Natural killer cell treated with Interleukin-12 subunit alpha and Interleukin-12 subunit beta and Interleukin-15 and Interleukin-18, amount 100 ng/mL, for 72 hours (primary cell): Measurements from ENCODE around the gene LOXL1. TPM values are rescaled to one million over a fixed set of nuclear protein-coding genes. Genes with fewer than 3 reads are reported as not detected.
A peak's percentile ranks its signal among the peaks of the same experiment; 100 is the strongest.

Source experiments
- ATAC-seq, 2 donors: fragments of 150-1000 bp; cut with Tn5 transposase in 1 of 2; sonication (Bioruptor Pico), chemical (Tn5 transposase) in 1 of 2; 2 replicates each; pipeline ENCODE4 v1.10.0; 2021
- DNase-seq: peaks from one replicate; pipeline ENCODE4 v3.0.0; 2022; ENCODE audit warnings: low spot score
- H3K27ac Mint-ChIP-seq, 2 donors: 1 replicate in 1 of 2; 2 replicates in 1 of 2; pipeline ENCODE4 v1.8.0; 2022; ENCODE audit warnings: mixed read lengths in 2 of 2, mild to moderate bottlenecking in 1 of 2, moderate library complexity in 1 of 2
- H3K27me3 Mint-ChIP-seq, 2 donors: 1 replicate in 1 of 2; 2 replicates in 1 of 2; pipeline ENCODE4 v1.8.0; 2022; ENCODE audit warnings: mixed read lengths in 2 of 2
- H3K36me3 Mint-ChIP-seq: one replicate; pipeline ENCODE4 v1.8.0; 2022; ENCODE audit warnings: mixed read lengths
- H3K4me1 Mint-ChIP-seq, 2 donors: 1 replicate in 1 of 2; 2 replicates in 1 of 2; pipeline ENCODE4 v1.8.0; 2022; ENCODE audit warnings: low read depth in 2 of 2, mixed read lengths in 2 of 2, mild to moderate bottlenecking in 1 of 2
- H3K4me3 Mint-ChIP-seq: one replicate; pipeline ENCODE4 v1.8.0; 2022; ENCODE audit warnings: mixed read lengths
- H3K9me3 Mint-ChIP-seq: 2 replicates; pipeline ENCODE4 v1.8.0; 2022; ENCODE audit warnings: mixed read lengths
- total RNA-seq, 2 donors: library from RNA; stranded (reverse); gene quantifications; one replicate each; pipeline ENCODE4 v1.2.3, GENCODE V29; 2022

Gene LOXL1
- total RNA-seq, 2 donors from 2014 or later: 0.36 to 4.3 TPM

GRCh38 chr15:73891328-73892315 lies 34.6 kb upstream of the LOXL1 start:
- Mint-ChIP-seq H3K27ac (no peak overlapping the region), H3K36me3 (no peaks in the 10 kb centered on the region), H3K27me3 (peaks cover 0 to 9% of the 10 kb centered on the region in 2 donors), H3K4me1 (no peaks in the 10 kb centered on the region), H3K9me3 (no peaks in the 10 kb centered on the region), H3K4me3 (no peak overlapping the region)
- ATAC-seq (no peak), DNase-seq (no peak)

- ATAC-seq (no peak), DNase-seq (no peak)
- Mint-ChIP-seq H3K27me3 (peaks cover 0 to 9% of the 10 kb centered on the region in 2 donors), H3K4me3 (no peak overlapping the region), H3K9me3 (no peaks in the 10 kb centered on the region), H3K27ac (no peak overlapping the region), H3K4me1 (no peaks in the 10 kb centered on the region), H3K36me3 (no peaks in the 10 kb centered on the region)
Observed at GRCh38 chr15:73892446-73893226, 33.6 kb upstream of the LOXL1 start.

GRCh38 chr15:73894133-73894814 lies 32.0 kb upstream of the LOXL1 start:
- Mint-ChIP-seq H3K27me3 (peaks cover 0 to 6% of the 10 kb centered on the region in 2 donors), H3K4me3 (no peak overlapping the region), H3K9me3 (no peaks in the 10 kb centered on the region), H3K4me1 (no peaks in the 10 kb centered on the region), H3K27ac (no peak overlapping the region), H3K36me3 (no peaks in the 10 kb centered on the region)
- DNase-seq: peak; percentile 51
- no peak for ATAC-seq

GRCh38 chr15:73897441-73898261 lies 28.6 kb upstream of the LOXL1 start:
- ATAC-seq (peak; percentile 74 to 86), DNase-seq (peak; percentile 69)
- Mint-ChIP-seq H3K4me1 (no peaks in the 10 kb centered on the region), H3K27me3 (peaks cover 0 to 6% of the 10 kb centered on the region in 2 donors), H3K4me3 (no peak overlapping the region), H3K36me3 (no peaks in the 10 kb centered on the region), H3K9me3 (no peaks in the 10 kb centered on the region), H3K27ac (no peak overlapping the region)

GRCh38 chr15:73899197-73900094 lies 26.8 kb upstream of the LOXL1 start:
- DNase-seq (peak; percentile 16), ATAC-seq (no peak)
- H3K9me3 Mint-ChIP-seq: no peaks in the 10 kb centered on the region
- no peak overlapping the region for H3K27ac Mint-ChIP-seq
- H3K27me3 Mint-ChIP-seq: peaks cover 0 to 6% of the 10 kb centered on the region in 2 donors
- H3K4me1 Mint-ChIP-seq: no peaks in the 10 kb centered on the region
- H3K4me3 Mint-ChIP-seq: no peak overlapping the region
- H3K36me3 Mint-ChIP-seq: no peaks in the 10 kb centered on the region

- DNase-seq: no peak
- H3K36me3 Mint-ChIP-seq: no peaks in the 10 kb centered on the region
- H3K27ac Mint-ChIP-seq: no peak overlapping the region
Observed at GRCh38 chr15:73900095-73900712, 26.1 kb upstream of the LOXL1 start.

GRCh38 chr15:73901126-73901810 lies 25.0 kb upstream of the LOXL1 start:
- no peak overlapping the region for H3K4me3 Mint-ChIP-seq
- peaks cover 0 to 2% of the 10 kb centered on the region in 2 donors for H3K27me3 Mint-ChIP-seq
- no peak overlapping the region for H3K27ac Mint-ChIP-seq
- no peak for ATAC-seq
- DNase-seq: peak; percentile 5
- H3K4me1 Mint-ChIP-seq: no peaks in the 10 kb centered on the region
- H3K36me3 Mint-ChIP-seq: no peaks in the 10 kb centered on the region
- H3K9me3 Mint-ChIP-seq: no peaks in the 10 kb centered on the region

More at GRCh38 chr15:73900095-73900712, 26.1 kb upstream of the LOXL1 start:
- no peaks in the 10 kb centered on the region for H3K9me3 Mint-ChIP-seq
- no peaks in the 10 kb centered on the region for H3K4me1 Mint-ChIP-seq
- no peak overlapping the region for H3K4me3 Mint-ChIP-seq
- peaks cover 0 to 6% of the 10 kb centered on the region in 2 donors for H3K27me3 Mint-ChIP-seq
- no peak for ATAC-seq

- Mint-ChIP-seq H3K36me3 (no peaks in the 10 kb centered on the region), H3K4me1 (no peaks in the 10 kb centered on the region), H3K27me3 (peaks cover 0 to 2% of the 10 kb centered on the region in 2 donors), H3K27ac (no peak overlapping the region), H3K9me3 (no peaks in the 10 kb centered on the region), H3K4me3 (no peak overlapping the region)
- ATAC-seq: no peak
- peak; percentile 53 for DNase-seq
Observed at GRCh38 chr15:73902121-73903020, 23.9 kb upstream of the LOXL1 start.

- peak; percentile 34 for DNase-seq
- H3K36me3 Mint-ChIP-seq: no peaks in the 10 kb centered on the region
- no peaks in the 10 kb centered on the region for H3K9me3 Mint-ChIP-seq
- no peak for ATAC-seq
- H3K4me1 Mint-ChIP-seq: peaks cover 0 to 2% of the 10 kb centered on the region in 2 donors
- peaks cover 0 to 2% of the 10 kb centered on the region in 2 donors for H3K27me3 Mint-ChIP-seq
- no peak overlapping the region for H3K4me3 Mint-ChIP-seq
- no peak overlapping the region for H3K27ac Mint-ChIP-seq
Observed at GRCh38 chr15:73904026-73904815, 22.0 kb upstream of the LOXL1 start.

GRCh38 chr15:73905225-73905827 lies 20.9 kb upstream of the LOXL1 start:
- H3K36me3 Mint-ChIP-seq: no peaks in the 10 kb centered on the region
- no peak overlapping the region for H3K27ac Mint-ChIP-seq
- DNase-seq: peak; percentile 28
- H3K4me1 Mint-ChIP-seq: peaks cover 0 to 2% of the 10 kb centered on the region in 2 donors
- H3K4me3 Mint-ChIP-seq: no peak overlapping the region
- H3K9me3 Mint-ChIP-seq: no peaks in the 10 kb centered on the region
- ATAC-seq: no peak
- H3K27me3 Mint-ChIP-seq: peaks cover 0 to 2% of the 10 kb centered on the region in 2 donors
